Effector CD8-positive, alpha-beta T cell (primary cell): Measurements from ENCODE around the gene AP2A2.

Source experiments
- DNase-seq: peaks from one replicate; lab custom pipeline; 2025; lab: John Stamatoyannopoulos, UW

Gene AP2A2

GRCh38 chr11:1029654-1030053 lies 104.0 kb downstream of the AP2A2 start:
- no peak for DNase-seq

GRCh38 chr11:1030086-1030485 lies 104.4 kb downstream of the AP2A2 start:
- DNase-seq = no peak

GRCh38 chr11:1030556-1030955 lies 104.9 kb downstream of the AP2A2 start:
- no peak for DNase-seq

- no peak for DNase-seq
Observed at GRCh38 chr11:1031121-1031899, 105.6 kb downstream of the AP2A2 start.

- no peak for DNase-seq
Observed at GRCh38 chr11:1032310-1032891, 106.7 kb downstream of the AP2A2 start.

GRCh38 chr11:1033016-1033798 lies 107.5 kb downstream of the AP2A2 start:
- no peak for DNase-seq

- no peak for DNase-seq
Observed at GRCh38 chr11:1034001-1034400, 108.3 kb downstream of the AP2A2 start.

GRCh38 chr11:1034456-1035295 lies 109.0 kb downstream of the AP2A2 start:
- no peak for DNase-seq

GRCh38 chr11:1035577-1036283 lies 110.1 kb downstream of the AP2A2 start:
- no peak for DNase-seq

- no peak for DNase-seq
Observed at GRCh38 chr11:1036303-1036923, 110.7 kb downstream of the AP2A2 start, which contains the start of gene MUC6. Gene MUC6 (minus strand): TSS chr11:1036718. CDS start chr11:1036655, 63 bp downstream.

- no peak for DNase-seq
Observed at GRCh38 chr11:1036931-1037330, 111.3 kb downstream of the AP2A2 start.

- no peak for DNase-seq
Observed at GRCh38 chr11:1037506-1038055, 111.9 kb downstream of the AP2A2 start.

- DNase-seq = no peak
Observed at GRCh38 chr11:1038361-1038760, 112.7 kb downstream of the AP2A2 start.

GRCh38 chr11:1038921-1039320 lies 113.3 kb downstream of the AP2A2 start:
- no peak for DNase-seq

GRCh38 chr11:1039481-1040427 lies 114.1 kb downstream of the AP2A2 start:
- no peak for DNase-seq

- DNase-seq = no peak
Observed at GRCh38 chr11:1040428-1041148, 114.9 kb downstream of the AP2A2 start.

- no peak for DNase-seq
Observed at GRCh38 chr11:1041149-1041467, 115.4 kb downstream of the AP2A2 start.

GRCh38 chr11:1041471-1041870 lies 115.8 kb downstream of the AP2A2 start:
- no peak for DNase-seq
